Osteoblast (primary cell): Measurements from ENCODE around the gene OR10H3. TPM values are rescaled to one million over a fixed set of nuclear protein-coding genes. Genes with fewer than 3 reads are reported as not detected.

ENCODE experiments used
- DNase-seq: peaks from one replicate; pipeline ENCODE4 v3.0.0; 2011; ENCODE audit warnings: low spot score, mixed read lengths; ENCODE audit not compliant: insufficient read length; ENCODE audit errors: missing footprints
- H2AFZ ChIP-seq: 2 replicates; pipeline ENCODE4 v1.6.0; 2011; ENCODE audit warnings: mild to moderate bottlenecking, low read length
- H3K27ac ChIP-seq: 2 replicates; pipeline ENCODE4 v1.5.1; 2011; ENCODE audit warnings: mild to moderate bottlenecking, low read depth, low read length, moderate library complexity
- H3K27me3 ChIP-seq: 2 replicates; pipeline ENCODE4 v1.6.0; 2012; ENCODE audit warnings: mild to moderate bottlenecking, control low read depth, inconsistent platforms, low read length, moderate library complexity; ENCODE audit not compliant: insufficient read depth
- H3K36me3 ChIP-seq: 2 replicates; pipeline ENCODE4 v1.5.1; 2011; ENCODE audit warnings: mild to moderate bottlenecking, low read length, control low read depth, moderate library complexity; ENCODE audit not compliant: insufficient read depth
- H3K4me1 ChIP-seq: 2 replicates; pipeline ENCODE4 v1.5.1; 2011; ENCODE audit warnings: mild to moderate bottlenecking, low read length, control low read depth, moderate library complexity; ENCODE audit not compliant: insufficient read depth
- H3K4me2 ChIP-seq: 2 replicates; pipeline ENCODE4 v1.6.0; 2011; ENCODE audit warnings: mild to moderate bottlenecking, low read length; ENCODE audit not compliant: insufficient read depth
- H3K4me3 ChIP-seq: fragments of 200-600 bp; sonication (generic); 3 replicates; pipeline ENCODE4 v1.5.1; 2012; ENCODE audit warnings: mild to moderate bottlenecking, low read length, inconsistent platforms; ENCODE audit not compliant: insufficient read depth
- H3K79me2 ChIP-seq: 2 replicates; pipeline ENCODE4 v1.6.0; 2012; ENCODE audit warnings: mild to moderate bottlenecking, low read length, control low read depth, inconsistent platforms; ENCODE audit not compliant: insufficient read depth
- H3K9me3 ChIP-seq: 2 replicates; pipeline ENCODE4 v1.5.1; 2011; ENCODE audit warnings: low read depth, low read length, control low read depth
- H4K20me1 ChIP-seq: 2 replicates; pipeline ENCODE4 v1.6.0; 2012; ENCODE audit warnings: mild to moderate bottlenecking, low read length, control low read depth; ENCODE audit not compliant: insufficient read depth
- total RNA-seq: library from RNA; depleted of rRNA; stranded (reverse); fragments of >200 nt; gene quantifications from 2 replicates; pipeline ENCODE4 v1.2.3, GENCODE V29; 2012
- TF ChIP-seq, protein P1 (sequence below): IDR thresholded peaks from 2 replicates; pipeline ENCODE4 v1.5.1; 2011; ENCODE audit warnings: mild to moderate bottlenecking, low read depth, low read length, moderate library complexity; ENCODE audit errors: extremely low read depth

OR10H3 gene
- total RNA-seq, 1 donor, result not detected

GRCh38 chr19:15733895-15734294 lies 3.9 kb upstream of the OR10H3 start:
- Histone ChIP-seq H3K4me2 (no peak overlapping the region), H2AFZ (no peak overlapping the region), H3K27me3 (no peaks in the 10 kb centered on the region), H3K27ac (no peak overlapping the region), H3K36me3 (no peaks in the 10 kb centered on the region), H4K20me1 (no peaks in the 10 kb centered on the region), H3K4me1 (no peaks in the 10 kb centered on the region), H3K9me3 (no peaks in the 10 kb centered on the region), H3K4me3 (no peak overlapping the region), H3K79me2 (no peaks in the 10 kb centered on the region)
- DNase-seq, result no peak
- TF ChIP-seq, protein P1, sequence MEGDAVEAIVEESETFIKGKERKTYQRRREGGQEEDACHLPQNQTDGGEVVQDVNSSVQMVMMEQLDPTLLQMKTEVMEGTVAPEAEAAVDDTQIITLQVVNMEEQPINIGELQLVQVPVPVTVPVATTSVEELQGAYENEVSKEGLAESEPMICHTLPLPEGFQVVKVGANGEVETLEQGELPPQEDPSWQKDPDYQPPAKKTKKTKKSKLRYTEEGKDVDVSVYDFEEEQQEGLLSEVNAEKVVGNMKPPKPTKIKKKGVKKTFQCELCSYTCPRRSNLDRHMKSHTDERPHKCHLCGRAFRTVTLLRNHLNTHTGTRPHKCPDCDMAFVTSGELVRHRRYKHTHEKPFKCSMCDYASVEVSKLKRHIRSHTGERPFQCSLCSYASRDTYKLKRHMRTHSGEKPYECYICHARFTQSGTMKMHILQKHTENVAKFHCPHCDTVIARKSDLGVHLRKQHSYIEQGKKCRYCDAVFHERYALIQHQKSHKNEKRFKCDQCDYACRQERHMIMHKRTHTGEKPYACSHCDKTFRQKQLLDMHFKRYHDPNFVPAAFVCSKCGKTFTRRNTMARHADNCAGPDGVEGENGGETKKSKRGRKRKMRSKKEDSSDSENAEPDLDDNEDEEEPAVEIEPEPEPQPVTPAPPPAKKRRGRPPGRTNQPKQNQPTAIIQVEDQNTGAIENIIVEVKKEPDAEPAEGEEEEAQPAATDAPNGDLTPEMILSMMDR, result no peak

DNA sequence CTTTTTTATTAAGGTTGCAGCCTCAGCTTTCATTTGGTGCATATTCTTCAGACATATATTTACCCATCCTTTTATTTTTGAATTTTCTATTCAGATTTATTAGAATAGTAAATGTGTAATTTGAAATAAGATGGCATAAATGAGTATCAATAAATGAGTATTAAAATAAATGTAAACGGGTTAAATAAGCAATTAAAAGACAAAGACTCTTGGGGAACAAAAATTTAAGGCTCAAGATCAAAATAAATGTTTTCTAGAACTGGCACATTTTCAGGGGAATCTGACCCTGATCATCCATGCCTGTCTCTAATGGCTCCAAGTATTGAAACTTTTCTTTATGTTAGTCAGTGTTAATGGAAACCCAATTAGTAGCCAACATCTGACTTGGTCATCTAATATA lies 3.0 kb downstream of the OR10H3 start:
- no peak overlapping the region for H3K4me2 ChIP-seq
- no peaks in the 10 kb centered on the region for H3K79me2 ChIP-seq
- no peaks in the 10 kb centered on the region for H3K27me3 ChIP-seq
- H4K20me1 ChIP-seq, result no peaks in the 10 kb centered on the region
- H2AFZ ChIP-seq, result no peak overlapping the region
- H3K27ac ChIP-seq, result no peak overlapping the region
- no peaks in the 10 kb centered on the region for H3K36me3 ChIP-seq
- TF ChIP-seq, protein P1, result no peak
- H3K9me3 ChIP-seq, result peaks cover 2% of the 10 kb centered on the region
- H3K4me1 ChIP-seq, result no peaks in the 10 kb centered on the region
- H3K4me3 ChIP-seq, result no peak overlapping the region
- DNase-seq, result no peak

DNA sequence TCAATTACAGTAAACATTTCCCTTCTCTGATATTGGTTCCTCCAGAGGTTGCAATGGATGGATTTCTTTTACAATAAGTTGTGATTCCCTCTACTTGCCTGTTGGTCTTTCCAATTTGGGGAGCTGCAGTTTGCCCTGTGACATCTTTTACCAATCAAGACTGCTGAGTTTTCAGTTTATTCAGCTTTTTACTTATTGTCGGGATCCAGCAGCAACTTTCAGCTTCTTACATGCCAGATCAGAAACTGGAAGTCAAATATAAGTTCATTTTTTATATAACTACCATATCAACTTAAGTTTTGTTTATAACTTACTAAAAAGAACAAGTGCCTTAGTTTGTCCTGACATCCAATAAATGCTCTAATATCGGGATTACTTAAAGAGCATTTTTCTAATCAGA lies 10.5 kb downstream of the OR10H3 start:
- H3K27me3 ChIP-seq, result no peaks in the 10 kb centered on the region
- H3K27ac ChIP-seq, result no peak overlapping the region
- H4K20me1 ChIP-seq, result no peaks in the 10 kb centered on the region
- no peaks in the 10 kb centered on the region for H3K9me3 ChIP-seq
- H3K4me2 ChIP-seq, result no peak overlapping the region
- no peak overlapping the region for H3K4me3 ChIP-seq
- no peak overlapping the region for H2AFZ ChIP-seq
- H3K79me2 ChIP-seq, result no peaks in the 10 kb centered on the region
- no peaks in the 10 kb centered on the region for H3K4me1 ChIP-seq
- no peak for DNase-seq
- TF ChIP-seq, protein P1, result no peak
- H3K36me3 ChIP-seq, result no peaks in the 10 kb centered on the region

- DNase-seq, result no peak
- no peaks in the 10 kb centered on the region for H3K36me3 ChIP-seq
- no peak overlapping the region for H3K4me3 ChIP-seq
- no peak overlapping the region for H2AFZ ChIP-seq
- H3K4me2 ChIP-seq, result no peak overlapping the region
- H4K20me1 ChIP-seq, result no peaks in the 10 kb centered on the region
- H3K9me3 ChIP-seq, result no peaks in the 10 kb centered on the region
- no peaks in the 10 kb centered on the region for H3K79me2 ChIP-seq
- no peak overlapping the region for H3K27ac ChIP-seq
- H3K27me3 ChIP-seq, result no peaks in the 10 kb centered on the region
- TF ChIP-seq, protein P1, result no peak
- no peaks in the 10 kb centered on the region for H3K4me1 ChIP-seq
These were observed 20.6 kb downstream of the OR10H3 start for GRCh38 chr19:15758379-15758778.
